ENCODE results near the gene LRMDA.

Gene LRMDA

GRCh38 chr10:75836064-75836463, 404.6 kb downstream of the LRMDA start:
- DNase-seq (ENCODE audit: low read depth), result no peak

DNA sequence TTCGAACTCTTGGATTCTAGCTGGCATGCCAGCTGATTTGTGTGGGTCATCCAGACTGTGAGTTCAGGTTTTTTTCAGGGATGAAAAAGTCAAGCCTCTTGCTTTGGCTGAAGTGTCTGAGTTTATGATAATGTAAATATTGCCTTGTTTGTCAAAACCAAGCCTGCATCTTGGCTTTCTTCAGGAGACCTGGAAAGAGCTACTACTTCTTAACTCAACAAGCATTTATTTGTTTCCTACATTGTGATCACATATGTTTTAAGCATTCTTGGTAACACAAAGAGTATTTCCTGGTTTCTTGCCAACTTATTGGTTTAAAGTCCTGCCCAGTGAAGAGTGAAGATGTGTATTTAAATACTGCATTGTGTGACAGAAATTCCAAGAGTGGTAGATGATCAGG, 407.1 kb downstream of the LRMDA start:
- DNase-seq (ENCODE audit: low read depth), result no peak

- no peak for DNase-seq (ENCODE audit: low read depth)
Observed at GRCh38 chr10:75839020-75839419, 407.6 kb downstream of the LRMDA start.

DNA sequence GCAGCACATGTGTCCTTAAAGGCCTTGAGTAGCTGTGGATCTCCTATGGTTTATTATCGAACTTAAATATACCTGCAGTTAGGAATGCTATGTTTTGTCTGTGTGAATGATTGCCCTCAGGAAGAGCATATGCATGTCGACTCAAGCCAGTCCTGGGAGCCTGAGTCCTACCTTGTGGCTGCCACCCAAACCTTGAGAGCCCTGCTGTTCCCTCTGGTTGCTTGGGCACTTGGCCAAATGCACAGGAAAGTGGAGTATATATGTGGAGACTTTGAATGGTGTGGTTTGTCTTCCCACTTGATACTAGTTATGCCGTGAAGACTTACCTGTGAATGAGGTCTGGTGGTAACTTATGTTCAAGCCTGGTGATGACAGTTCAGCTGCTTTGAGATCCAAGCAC, 409.8 kb downstream of the LRMDA start:
- DNase-seq (ENCODE audit: low read depth), result no peak

GRCh38 chr10:75845176-75845947, 413.9 kb downstream of the LRMDA start:
- DNase-seq (ENCODE audit: low read depth), result no peak

DNA sequence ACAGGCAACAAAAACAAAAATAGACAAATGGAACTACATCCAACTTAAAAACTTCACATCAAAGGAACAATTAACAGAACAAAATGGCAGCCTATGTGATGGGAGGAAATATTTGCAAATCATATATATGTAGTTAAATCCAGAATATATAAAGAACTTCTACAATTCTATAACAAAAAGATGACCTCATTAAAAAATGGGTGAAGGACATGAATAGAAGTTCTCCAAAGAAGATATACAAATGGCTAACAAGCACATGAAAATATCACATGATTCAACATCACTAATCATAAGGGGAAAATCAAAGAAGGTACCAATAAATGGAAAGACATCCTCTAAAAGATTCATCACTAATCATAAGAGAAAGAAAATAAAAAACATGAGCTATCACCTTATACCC, 416.1 kb downstream of the LRMDA start:
- DNase-seq (ENCODE audit: low read depth), result no peak

- no peak for DNase-seq (ENCODE audit: low read depth)
Observed at GRCh38 chr10:75851580-75852345, 420.3 kb downstream of the LRMDA start.

DNA sequence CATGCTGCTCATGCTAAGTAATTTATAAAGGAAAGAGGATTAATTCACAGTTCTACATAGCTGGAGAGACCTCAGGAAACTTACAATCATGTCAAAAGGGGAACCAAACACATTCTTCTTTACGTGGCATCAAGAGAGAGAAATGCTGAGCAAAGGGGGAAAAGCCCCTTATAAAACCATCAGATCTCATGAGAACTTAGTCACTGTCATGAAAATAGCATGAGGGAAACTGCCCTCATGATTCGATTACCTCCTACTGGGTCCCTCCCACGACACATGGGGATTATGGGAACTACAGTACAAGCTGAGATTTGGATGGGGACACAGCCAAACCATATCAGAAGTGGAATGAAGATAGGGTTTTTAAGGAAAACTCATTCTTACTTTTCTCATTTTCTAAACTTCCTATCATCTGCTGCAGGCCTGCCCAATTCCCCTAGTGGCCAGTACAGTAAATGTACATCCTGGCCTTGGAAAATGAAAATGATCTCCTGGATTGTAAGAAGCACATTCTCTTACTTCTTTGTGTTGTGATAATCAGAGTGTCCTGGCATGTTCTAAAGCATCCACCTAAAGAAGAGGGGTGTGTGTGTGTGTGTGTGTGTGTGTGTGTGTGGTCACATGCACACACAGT, 421.5 kb downstream of the LRMDA start:
- no peak for DNase-seq (ENCODE audit: low read depth)

DNA sequence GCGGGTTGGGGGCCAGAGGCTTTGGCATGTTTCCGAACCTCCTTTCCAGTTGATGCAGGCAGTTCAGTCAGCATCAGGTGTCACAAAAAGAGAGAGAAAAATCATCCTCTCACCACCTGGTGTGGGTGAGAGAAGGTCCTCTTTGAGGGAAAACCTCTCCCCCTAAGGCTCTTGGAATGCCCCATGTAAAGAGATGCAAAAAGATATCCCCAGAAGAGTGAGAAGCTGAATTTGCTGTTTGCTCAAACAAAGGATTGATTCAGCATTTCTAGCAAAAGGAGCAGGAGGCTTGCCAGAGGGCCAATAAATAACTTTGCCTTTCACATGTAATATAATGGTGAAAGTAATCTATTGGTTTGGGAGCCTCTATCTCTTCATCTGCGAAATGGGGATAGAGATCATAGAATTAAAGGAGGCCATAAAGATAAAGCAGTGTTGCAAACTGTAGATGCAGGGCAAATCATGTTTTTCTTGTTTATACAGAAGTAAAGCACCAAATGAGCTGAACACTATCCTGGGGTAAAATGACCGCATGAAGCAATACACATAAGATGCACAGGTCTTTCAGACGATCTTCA, 425.9 kb downstream of the LRMDA start:
- no peak for DNase-seq (ENCODE audit: low read depth)

DNA sequence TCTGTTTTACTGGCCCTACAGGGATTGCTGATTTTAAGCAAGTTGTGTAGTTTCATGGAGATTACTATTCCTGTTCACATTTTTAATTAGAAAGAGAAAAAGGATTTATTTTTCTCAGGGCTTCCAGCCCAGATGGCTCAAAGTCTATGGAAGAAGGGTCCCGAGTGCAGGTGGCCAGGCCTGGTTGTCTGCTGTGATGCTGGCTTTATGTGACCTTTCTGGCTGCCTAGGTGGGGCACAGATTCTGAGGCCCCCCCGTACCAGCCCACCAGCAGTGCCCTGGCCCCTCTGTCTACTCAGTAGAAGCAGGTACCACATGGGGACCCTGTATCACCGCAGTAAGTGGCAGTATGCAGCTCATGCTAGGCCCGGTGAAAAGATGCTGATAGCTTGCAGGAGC, 426.5 kb downstream of the LRMDA start:
- no peak for DNase-seq (ENCODE audit: low read depth)

DNA sequence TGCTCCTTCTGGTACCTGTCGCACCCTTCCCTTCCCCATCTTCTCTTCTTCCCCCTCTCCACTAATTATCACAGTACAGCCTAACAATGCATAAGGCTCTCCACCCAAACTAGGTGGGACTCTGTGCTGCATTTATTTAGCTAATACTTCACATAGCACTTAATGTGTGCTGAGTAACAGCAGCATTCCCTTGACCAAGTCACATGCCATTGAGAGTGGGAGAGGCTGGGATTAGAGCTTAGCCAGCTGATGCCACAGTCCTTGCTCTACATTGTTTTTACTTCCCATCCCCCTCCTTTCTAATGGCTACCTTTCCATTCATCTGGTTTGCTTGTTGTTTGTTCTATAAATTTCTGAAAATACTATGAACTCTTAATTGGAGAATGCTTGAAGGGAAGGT, 426.9 kb downstream of the LRMDA start:
- no peak for DNase-seq (ENCODE audit: low read depth)

GRCh38 chr10:75859141-75859540, 427.7 kb downstream of the LRMDA start:
- no peak for DNase-seq (ENCODE audit: low read depth)

DNA sequence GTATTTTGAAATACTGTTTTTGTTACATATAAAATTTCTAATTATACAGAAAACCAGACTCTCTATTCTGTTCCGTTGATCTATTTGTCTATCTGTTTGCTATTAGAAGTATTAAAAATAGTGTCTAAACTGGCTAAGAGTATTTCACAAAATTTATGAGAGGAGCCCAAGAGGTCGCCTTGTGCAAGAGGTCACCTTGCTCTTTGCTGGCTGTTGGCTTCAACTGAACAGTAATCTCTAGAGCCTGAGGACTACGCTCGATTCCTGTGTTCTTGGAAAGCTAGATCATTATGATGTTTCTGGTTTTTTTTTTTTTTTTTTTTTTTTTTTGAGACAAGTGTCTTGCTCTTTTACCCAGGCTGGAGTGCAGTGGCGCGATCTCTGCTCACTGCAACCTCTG, 428.6 kb downstream of the LRMDA start:
- DNase-seq (ENCODE audit: low read depth), result no peak

DNA sequence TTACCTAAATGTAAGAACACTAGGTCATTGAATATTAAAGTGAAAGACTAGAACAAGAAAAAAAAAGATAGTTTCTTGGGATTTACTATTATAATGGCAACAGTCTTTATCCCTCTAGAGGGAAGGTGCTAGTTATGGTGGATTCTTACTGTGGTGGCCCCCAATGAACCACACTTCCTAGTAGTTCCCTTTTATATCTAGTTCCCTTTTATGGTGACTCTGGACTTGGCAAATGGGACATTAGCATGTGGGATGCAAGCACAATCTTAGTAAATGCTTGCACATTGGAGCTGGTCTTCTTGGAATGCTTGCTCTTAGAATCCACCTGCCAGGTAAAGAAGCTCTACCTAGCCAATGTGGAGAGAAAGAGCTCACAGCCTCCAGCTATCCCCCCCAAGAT, 430.2 kb downstream of the LRMDA start:
- no peak for DNase-seq (ENCODE audit: low read depth)

DNA sequence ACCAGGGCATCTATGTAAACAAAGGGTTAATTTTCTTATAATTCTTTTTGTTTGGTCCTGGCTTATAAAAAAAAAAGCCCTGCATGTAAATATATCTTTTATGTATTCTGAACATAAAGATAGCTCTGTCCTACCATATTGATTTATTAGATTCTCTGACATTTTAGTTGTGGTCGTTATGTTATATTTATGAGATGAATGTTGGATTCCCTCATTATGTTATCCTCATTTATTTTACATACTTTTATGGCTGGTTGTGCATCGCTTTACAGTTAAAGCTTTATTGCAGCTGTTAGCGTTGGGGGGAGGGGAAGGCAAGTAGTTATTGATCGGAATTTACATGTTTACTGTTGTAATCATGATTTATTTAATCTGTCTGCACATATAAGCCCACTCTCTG, 431.5 kb downstream of the LRMDA start:
- no peak for DNase-seq (ENCODE audit: low read depth)

DNA sequence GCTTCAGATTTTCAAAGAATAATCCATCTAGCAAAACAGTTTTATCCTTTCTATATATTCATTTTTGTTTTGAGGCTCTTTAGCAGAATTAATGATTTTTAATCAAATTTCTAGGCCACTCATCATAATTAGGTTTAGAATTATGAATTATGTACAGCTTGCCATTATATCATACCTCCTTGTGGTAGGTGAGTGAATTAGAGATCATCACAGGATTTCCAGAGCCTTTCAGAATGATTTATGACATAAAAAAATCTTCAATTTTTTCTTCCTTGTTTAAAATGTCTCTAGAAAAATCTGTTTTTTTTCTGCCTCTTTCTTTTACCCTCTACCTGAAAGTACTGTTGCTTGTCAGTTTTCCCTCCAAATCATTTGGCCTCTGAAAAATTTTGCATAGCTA, 433.3 kb downstream of the LRMDA start:
- DNase-seq (ENCODE audit: low read depth), result no peak

GRCh38 chr10:75865413-75866299, 434.2 kb downstream of the LRMDA start:
- no peak for DNase-seq (ENCODE audit: low read depth)

DNA sequence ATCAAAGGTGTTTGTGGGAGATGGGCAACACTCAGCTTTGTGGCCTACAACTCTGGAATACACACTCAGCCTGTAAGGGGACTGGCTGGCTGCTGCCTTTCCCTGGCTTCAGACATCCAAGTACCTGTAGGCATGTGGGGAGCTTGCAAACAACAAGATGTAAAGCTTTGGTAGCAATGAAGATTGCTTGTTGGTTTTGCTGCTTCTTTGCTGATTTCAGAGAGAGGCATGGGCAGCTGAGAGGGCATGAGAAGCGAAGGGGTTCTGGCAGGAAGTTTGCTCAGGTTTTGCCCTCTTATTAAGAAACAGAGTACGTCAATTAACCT, 434.8 kb downstream of the LRMDA start:
- no peak for DNase-seq (ENCODE audit: low read depth)

DNA sequence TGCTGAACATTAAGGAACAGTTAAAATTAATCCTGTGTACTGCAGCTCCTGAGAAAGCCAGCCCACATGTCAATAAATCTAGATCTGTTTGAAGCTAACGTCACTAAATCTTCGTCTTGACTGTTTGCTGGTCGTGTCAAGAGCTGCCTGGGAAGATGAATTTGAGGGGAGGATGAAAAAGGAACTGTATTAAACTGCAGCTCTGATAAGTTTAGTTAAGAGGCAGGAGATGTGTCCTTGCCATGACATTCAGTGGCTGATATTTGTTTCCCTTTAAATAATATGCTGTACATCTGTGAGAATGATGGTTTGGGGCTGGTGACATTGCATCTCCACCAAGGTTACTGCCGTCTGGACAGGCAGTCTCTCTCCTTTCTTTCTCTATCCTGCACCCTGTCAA, 435.3 kb downstream of the LRMDA start:
- no peak for DNase-seq (ENCODE audit: low read depth)

- no peak for DNase-seq (ENCODE audit: low read depth)
Observed at GRCh38 chr10:75868574-75868973, 437.1 kb downstream of the LRMDA start.

- no peak for DNase-seq (ENCODE audit: low read depth)
Observed at GRCh38 chr10:75870039-75870645, 438.7 kb downstream of the LRMDA start.

- no peak for DNase-seq (ENCODE audit: low read depth)
Observed at GRCh38 chr10:75875740-75876139, 444.3 kb downstream of the LRMDA start.
